ENCODE measurements around the gene ATP2B2.

Gene ATP2B2

GRCh38 chr3:10411598-10412332, 93.6 kb downstream of the ATP2B2 start:
- Histone ChIP-seq H3K4me3 (ENCODE audit: low read length) (no peak overlapping the region), H3K27ac (ENCODE audit: low read length) (no peak overlapping the region), H3K9me3 (ENCODE audit: control insufficient read depth, insufficient read depth, low read length) (no peaks in the 10 kb centered on the region), H3K27me3 (ENCODE audit: control insufficient read depth, insufficient read depth, low read length) (no peaks in the 10 kb centered on the region), H3K36me3 (ENCODE audit: control insufficient read depth, insufficient read depth, low read length) (no peaks in the 10 kb centered on the region), H3K4me1 (ENCODE audit: control insufficient read depth, insufficient read depth, low read length) (no peaks in the 10 kb centered on the region)
- no peak for DNase-seq (ENCODE audit: low read depth, low spot score)
- WGBS (ENCODE audit: insufficient coverage, insufficient read length): no CpG with 5 or more reads among the region's 9 CpGs

GRCh38 chr3:10410383-10411002, 94.9 kb downstream of the ATP2B2 start:
- Histone ChIP-seq H3K27ac (ENCODE audit: low read length) (no peak overlapping the region), H3K36me3 (ENCODE audit: control insufficient read depth, insufficient read depth, low read length) (no peaks in the 10 kb centered on the region), H3K27me3 (ENCODE audit: control insufficient read depth, insufficient read depth, low read length) (no peaks in the 10 kb centered on the region), H3K9me3 (ENCODE audit: control insufficient read depth, insufficient read depth, low read length) (no peaks in the 10 kb centered on the region), H3K4me1 (ENCODE audit: control insufficient read depth, insufficient read depth, low read length) (no peaks in the 10 kb centered on the region), H3K4me3 (ENCODE audit: low read length) (no peak overlapping the region)
- DNase-seq (ENCODE audit: low read depth, low spot score): no peak
- no CpG with 5 or more reads among the region's 21 CpGs for WGBS (ENCODE audit: insufficient coverage, insufficient read length)

GRCh38 chr3:10408680-10409079, 96.7 kb downstream of the ATP2B2 start:
- H3K36me3 ChIP-seq (ENCODE audit: control insufficient read depth, insufficient read depth, low read length): no peaks in the 10 kb centered on the region
- H3K27ac ChIP-seq (ENCODE audit: low read length): no peak overlapping the region
- H3K4me1 ChIP-seq (ENCODE audit: control insufficient read depth, insufficient read depth, low read length): no peaks in the 10 kb centered on the region
- H3K4me3 ChIP-seq (ENCODE audit: low read length): no peak overlapping the region
- no peaks in the 10 kb centered on the region for H3K27me3 ChIP-seq (ENCODE audit: control insufficient read depth, insufficient read depth, low read length)
- H3K9me3 ChIP-seq (ENCODE audit: control insufficient read depth, insufficient read depth, low read length): no peaks in the 10 kb centered on the region
- no peak for DNase-seq (ENCODE audit: low read depth, low spot score)
- no CpG with 5 or more reads among the region's 8 CpGs for WGBS (ENCODE audit: insufficient coverage, insufficient read length)

- no peak overlapping the region for H3K27ac ChIP-seq (ENCODE audit: low read length)
- DNase-seq (ENCODE audit: low read depth, low spot score): no peak
- no peaks in the 10 kb centered on the region for H3K9me3 ChIP-seq (ENCODE audit: control insufficient read depth, insufficient read depth, low read length)
- no peaks in the 10 kb centered on the region for H3K36me3 ChIP-seq (ENCODE audit: control insufficient read depth, insufficient read depth, low read length)
- WGBS (ENCODE audit: insufficient coverage, insufficient read length): no CpG with 5 or more reads among the region's 8 CpGs
- H3K4me3 ChIP-seq (ENCODE audit: low read length): no peak overlapping the region
- H3K4me1 ChIP-seq (ENCODE audit: control insufficient read depth, insufficient read depth, low read length): no peaks in the 10 kb centered on the region
- no peaks in the 10 kb centered on the region for H3K27me3 ChIP-seq (ENCODE audit: control insufficient read depth, insufficient read depth, low read length)
Observed at GRCh38 chr3:10407361-10407760, 98.0 kb downstream of the ATP2B2 start.

- no CpG with 5 or more reads among the region's 6 CpGs for WGBS (ENCODE audit: insufficient coverage, insufficient read length)
- no peak overlapping the region for H3K27ac ChIP-seq (ENCODE audit: low read length)
- no peaks in the 10 kb centered on the region for H3K4me1 ChIP-seq (ENCODE audit: control insufficient read depth, insufficient read depth, low read length)
- no peak for DNase-seq (ENCODE audit: low read depth, low spot score)
- H3K9me3 ChIP-seq (ENCODE audit: control insufficient read depth, insufficient read depth, low read length): no peaks in the 10 kb centered on the region
- no peaks in the 10 kb centered on the region for H3K36me3 ChIP-seq (ENCODE audit: control insufficient read depth, insufficient read depth, low read length)
- no peak overlapping the region for H3K4me3 ChIP-seq (ENCODE audit: low read length)
- H3K27me3 ChIP-seq (ENCODE audit: control insufficient read depth, insufficient read depth, low read length): no peaks in the 10 kb centered on the region
Observed at GRCh38 chr3:10406414-10406813, 99.0 kb downstream of the ATP2B2 start.

GRCh38 chr3:10405816-10406215, 99.6 kb downstream of the ATP2B2 start:
- Histone ChIP-seq H3K27me3 (ENCODE audit: control insufficient read depth, insufficient read depth, low read length) (no peaks in the 10 kb centered on the region), H3K9me3 (ENCODE audit: control insufficient read depth, insufficient read depth, low read length) (no peaks in the 10 kb centered on the region), H3K4me3 (ENCODE audit: low read length) (no peak overlapping the region), H3K4me1 (ENCODE audit: control insufficient read depth, insufficient read depth, low read length) (no peaks in the 10 kb centered on the region), H3K27ac (ENCODE audit: low read length) (no peak overlapping the region), H3K36me3 (ENCODE audit: control insufficient read depth, insufficient read depth, low read length) (no peaks in the 10 kb centered on the region)
- no CpG with 5 or more reads among the region's 1 CpG for WGBS (ENCODE audit: insufficient coverage, insufficient read length)
- no peak for DNase-seq (ENCODE audit: low read depth, low spot score)

GRCh38 chr3:10404876-10405275, 100.5 kb downstream of the ATP2B2 start:
- no peaks in the 10 kb centered on the region for H3K27me3 ChIP-seq (ENCODE audit: control insufficient read depth, insufficient read depth, low read length)
- H3K4me3 ChIP-seq (ENCODE audit: low read length): no peak overlapping the region
- H3K9me3 ChIP-seq (ENCODE audit: control insufficient read depth, insufficient read depth, low read length): no peaks in the 10 kb centered on the region
- no peak overlapping the region for H3K27ac ChIP-seq (ENCODE audit: low read length)
- no peak for DNase-seq (ENCODE audit: low read depth, low spot score)
- no CpG with 5 or more reads among the region's 3 CpGs for WGBS (ENCODE audit: insufficient coverage, insufficient read length)
- no peaks in the 10 kb centered on the region for H3K4me1 ChIP-seq (ENCODE audit: control insufficient read depth, insufficient read depth, low read length)
- no peaks in the 10 kb centered on the region for H3K36me3 ChIP-seq (ENCODE audit: control insufficient read depth, insufficient read depth, low read length)

- no peak overlapping the region for H3K27ac ChIP-seq (ENCODE audit: low read length)
- H3K4me1 ChIP-seq (ENCODE audit: control insufficient read depth, insufficient read depth, low read length): no peaks in the 10 kb centered on the region
- H3K27me3 ChIP-seq (ENCODE audit: control insufficient read depth, insufficient read depth, low read length): no peaks in the 10 kb centered on the region
- WGBS (ENCODE audit: insufficient coverage, insufficient read length): no CpG with 5 or more reads among the region's 4 CpGs
- H3K9me3 ChIP-seq (ENCODE audit: control insufficient read depth, insufficient read depth, low read length): no peaks in the 10 kb centered on the region
- H3K36me3 ChIP-seq (ENCODE audit: control insufficient read depth, insufficient read depth, low read length): no peaks in the 10 kb centered on the region
- DNase-seq (ENCODE audit: low read depth, low spot score): no peak
- H3K4me3 ChIP-seq (ENCODE audit: low read length): no peak overlapping the region
Observed at GRCh38 chr3:10404377-10404776, 101.0 kb downstream of the ATP2B2 start.

GRCh38 chr3:10401990-10402761, 103.2 kb downstream of the ATP2B2 start:
- no peaks in the 10 kb centered on the region for H3K9me3 ChIP-seq (ENCODE audit: control insufficient read depth, insufficient read depth, low read length)
- DNase-seq (ENCODE audit: low read depth, low spot score): no peak
- no CpG with 5 or more reads among the region's 14 CpGs for WGBS (ENCODE audit: insufficient coverage, insufficient read length)
- no peak overlapping the region for H3K27ac ChIP-seq (ENCODE audit: low read length)
- H3K36me3 ChIP-seq (ENCODE audit: control insufficient read depth, insufficient read depth, low read length): no peaks in the 10 kb centered on the region
- H3K27me3 ChIP-seq (ENCODE audit: control insufficient read depth, insufficient read depth, low read length): no peaks in the 10 kb centered on the region
- no peak overlapping the region for H3K4me3 ChIP-seq (ENCODE audit: low read length)
- H3K4me1 ChIP-seq (ENCODE audit: control insufficient read depth, insufficient read depth, low read length): no peaks in the 10 kb centered on the region

GRCh38 chr3:10400749-10401495, 104.5 kb downstream of the ATP2B2 start:
- Histone ChIP-seq H3K4me3 (ENCODE audit: low read length) (no peak overlapping the region), H3K27me3 (ENCODE audit: control insufficient read depth, insufficient read depth, low read length) (no peaks in the 10 kb centered on the region), H3K36me3 (ENCODE audit: control insufficient read depth, insufficient read depth, low read length) (no peaks in the 10 kb centered on the region), H3K9me3 (ENCODE audit: control insufficient read depth, insufficient read depth, low read length) (no peaks in the 10 kb centered on the region), H3K4me1 (ENCODE audit: control insufficient read depth, insufficient read depth, low read length) (no peaks in the 10 kb centered on the region), H3K27ac (ENCODE audit: low read length) (no peak overlapping the region)
- WGBS (ENCODE audit: insufficient coverage, insufficient read length): no CpG with 5 or more reads among the region's 12 CpGs
- DNase-seq (ENCODE audit: low read depth, low spot score): no peak

Measured in iPS DF 6.9 (cell line).